Mesodermal cell (in vitro differentiated cells): ENCODE data around the gene MAPK10.
A peak's percentile ranks its signal among the peaks of the same experiment; 100 is the strongest.

Experiments
- H3K27ac ChIP-seq: 2 replicates; pipeline ENCODE4 v1.7.0; 2013; ENCODE audit warnings: mild to moderate bottlenecking, low read depth, low read length, moderate library complexity; ENCODE audit not compliant: severe bottlenecking
- H3K36me3 ChIP-seq: 2 replicates; pipeline ENCODE4 v1.7.1; 2013; ENCODE audit warnings: mild to moderate bottlenecking, low read length, moderate library complexity; ENCODE audit not compliant: control insufficient read depth, insufficient read depth
- H3K4me1 ChIP-seq: one replicate; pipeline ENCODE4 v1.7.1; 2013; ENCODE audit warnings: mild to moderate bottlenecking, low read length; ENCODE audit not compliant: insufficient read depth, control insufficient read depth, poor library complexity, severe bottlenecking
- H3K4me3 ChIP-seq: 2 replicates; pipeline ENCODE4 v1.7.0; 2013; ENCODE audit warnings: low read length, control low read depth, mild to moderate bottlenecking; ENCODE audit not compliant: insufficient read depth, poor library complexity, severe bottlenecking; ENCODE audit errors: extremely low read depth
- H3K9me3 ChIP-seq: 2 replicates; pipeline ENCODE4 v1.7.1; 2013; ENCODE audit warnings: mild to moderate bottlenecking, low read length, moderate library complexity; ENCODE audit not compliant: control insufficient read depth
- WGBS, 2 experiments: methylation state at CpG; one replicate each; pipeline ENCODE4 v1.1.5; 2013; ENCODE audit warnings: missing lambda C conversion rate in 2 of 2; ENCODE audit not compliant: insufficient coverage in 2 of 2; 5-methylcytosine and 5-hydroxymethylcytosine counted together

MAPK10 gene

GRCh38 chr4:86313656-86314055, 46.2 kb downstream of the MAPK10 start:
- Histone ChIP-seq H3K4me3 (no peak overlapping the region), H3K9me3 (no peaks in the 10 kb centered on the region), H3K36me3 (no peaks in the 10 kb centered on the region), H3K27ac (no peak overlapping the region), H3K4me1 (no peaks in the 10 kb centered on the region)
- WGBS, 2 experiments: no CpG with 5 or more reads among the region's 1 CpG

GRCh38 chr4:86307432-86307831, 52.4 kb downstream of the MAPK10 start:
- Histone ChIP-seq H3K27ac (no peak overlapping the region), H3K9me3 (peaks cover 16% of the 10 kb centered on the region), H3K36me3 (no peaks in the 10 kb centered on the region), H3K4me3 (no peak overlapping the region), H3K4me1 (no peaks in the 10 kb centered on the region)

GRCh38 chr4:86306816-86307215, 53.0 kb downstream of the MAPK10 start:
- H3K4me3 ChIP-seq: no peak overlapping the region
- no peaks in the 10 kb centered on the region for H3K4me1 ChIP-seq
- H3K36me3 ChIP-seq: no peaks in the 10 kb centered on the region
- H3K27ac ChIP-seq: no peak overlapping the region
- 88 to 97% methylated on average over 1 to 3 of the region's 3 CpGs for WGBS, 2 experiments
- peaks cover 16% of the 10 kb centered on the region for H3K9me3 ChIP-seq

GRCh38 chr4:86302830-86303229, 57.0 kb downstream of the MAPK10 start:
- H3K9me3 ChIP-seq: peaks cover 16% of the 10 kb centered on the region
- H3K36me3 ChIP-seq: no peaks in the 10 kb centered on the region
- 89 to 90% methylated on average over 2 of the region's 2 CpGs for WGBS, 2 experiments
- H3K4me1 ChIP-seq: no peaks in the 10 kb centered on the region
- no peak overlapping the region for H3K4me3 ChIP-seq
- H3K27ac ChIP-seq: peak overlapping the region; percentile 71

- WGBS, 2 experiments: 17 to 73% methylated on average over 1 to 2 of the region's 4 CpGs
- Histone ChIP-seq H3K36me3 (no peaks in the 10 kb centered on the region), H3K4me3 (no peak overlapping the region), H3K4me1 (no peaks in the 10 kb centered on the region), H3K27ac (peak overlapping the region; percentile 71), H3K9me3 (peaks cover 16% of the 10 kb centered on the region)
Measured at GRCh38 chr4:86302251-86302650, 57.6 kb downstream of the MAPK10 start.

DNA sequence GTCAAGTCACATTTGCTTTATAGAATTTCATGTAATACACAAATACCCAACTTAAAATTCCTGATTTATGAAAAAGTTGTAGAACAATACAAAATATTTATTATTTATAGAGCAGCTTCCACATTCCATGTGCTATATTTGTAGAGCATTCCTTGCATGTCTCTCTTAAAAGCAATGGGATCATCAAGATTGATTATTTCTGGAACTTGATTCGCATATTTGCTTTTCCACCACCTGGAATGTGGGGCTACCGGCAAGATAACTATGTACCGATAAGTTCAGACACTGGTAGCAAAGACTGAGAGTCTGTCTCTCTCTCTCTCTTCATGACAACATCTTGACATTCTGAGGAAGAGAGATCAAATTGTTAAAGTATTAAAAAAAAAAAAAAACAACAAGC, 59.3 kb downstream of the MAPK10 start:
- 88 to 100% methylated on average over 2 to 3 of the region's 3 CpGs for WGBS, 2 experiments
- H3K4me1 ChIP-seq: no peaks in the 10 kb centered on the region
- no peak overlapping the region for H3K27ac ChIP-seq
- no peak overlapping the region for H3K4me3 ChIP-seq
- H3K36me3 ChIP-seq: no peaks in the 10 kb centered on the region
- H3K9me3 ChIP-seq: peaks cover 16% of the 10 kb centered on the region

DNA sequence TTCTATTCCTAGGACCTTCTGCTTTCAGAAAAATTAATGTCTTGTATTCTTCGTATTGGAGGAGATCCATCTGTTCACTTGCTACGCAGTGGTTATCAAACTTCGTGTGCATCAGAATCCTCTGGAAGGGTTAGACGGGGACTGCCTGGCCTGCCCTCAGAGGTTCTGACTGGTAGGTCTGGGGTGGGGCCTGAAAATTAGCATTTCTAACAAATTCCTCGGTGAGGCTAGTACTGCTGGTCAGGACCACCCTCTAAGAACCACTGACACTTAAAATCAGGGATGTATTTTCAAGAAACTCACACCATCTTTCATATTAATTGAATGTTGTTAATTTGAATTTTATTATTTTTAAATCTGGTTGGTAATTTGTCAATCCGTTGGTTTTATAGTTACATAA, 63.0 kb downstream of the MAPK10 start:
- WGBS, 2 experiments: 72 to 86% methylated on average over 2 to 4 of the region's 6 CpGs
- Histone ChIP-seq H3K9me3 (no peaks in the 10 kb centered on the region), H3K27ac (no peak overlapping the region), H3K4me1 (no peaks in the 10 kb centered on the region), H3K36me3 (no peaks in the 10 kb centered on the region), H3K4me3 (no peak overlapping the region)

DNA sequence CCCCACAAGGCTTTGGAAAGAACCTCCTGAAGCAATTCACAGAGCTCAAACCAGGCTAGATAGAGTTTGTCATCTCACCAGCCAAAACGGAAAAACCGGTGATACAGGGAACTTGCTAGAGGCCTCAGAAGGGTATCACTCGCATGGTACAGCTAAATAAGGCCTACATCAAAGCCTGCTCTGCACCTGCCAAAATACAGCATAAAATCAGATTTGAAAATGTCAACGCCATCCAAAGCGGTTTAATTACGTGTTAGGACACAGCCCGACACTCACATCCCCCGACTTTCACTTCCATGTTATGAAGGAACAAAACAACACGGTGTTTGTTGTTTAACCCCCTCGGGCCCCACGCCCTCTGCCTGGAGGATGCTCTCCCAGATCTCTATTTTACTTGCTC, 65.0 kb downstream of the MAPK10 start:
- no peaks in the 10 kb centered on the region for H3K9me3 ChIP-seq
- H3K27ac ChIP-seq: no peak overlapping the region
- H3K36me3 ChIP-seq: no peaks in the 10 kb centered on the region
- H3K4me1 ChIP-seq: no peaks in the 10 kb centered on the region
- WGBS, 2 experiments: 96 to 97% methylated on average over 11 of the region's 11 CpGs
- no peak overlapping the region for H3K4me3 ChIP-seq

GRCh38 chr4:86291180-86291579, 68.7 kb downstream of the MAPK10 start:
- Histone ChIP-seq H3K36me3 (no peaks in the 10 kb centered on the region), H3K4me1 (no peaks in the 10 kb centered on the region), H3K9me3 (no peaks in the 10 kb centered on the region), H3K4me3 (no peak overlapping the region), H3K27ac (no peak overlapping the region)
- WGBS, 2 experiments: no CpG with 5 or more reads among the region's 2 CpGs

DNA sequence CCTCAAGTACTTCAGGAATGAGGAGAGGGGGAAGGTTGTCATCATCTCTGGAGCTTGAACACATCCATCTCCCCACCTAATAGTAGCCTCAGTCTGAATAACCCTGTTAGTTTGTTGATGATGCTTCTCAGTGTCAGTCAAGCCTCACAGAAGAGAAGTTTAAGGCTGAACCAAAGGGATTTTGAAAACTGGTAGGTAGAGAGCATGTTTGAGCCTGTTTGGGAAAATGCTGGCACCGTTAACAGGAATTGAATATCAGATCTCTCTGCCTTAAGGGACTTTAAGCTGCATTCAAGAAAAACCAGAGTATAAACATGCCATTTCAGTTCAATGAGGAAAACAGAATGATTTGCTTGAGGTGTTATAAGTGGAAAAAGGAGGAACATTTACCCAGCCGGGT, 73.1 kb downstream of the MAPK10 start:
- no peaks in the 10 kb centered on the region for H3K4me1 ChIP-seq
- no peak overlapping the region for H3K4me3 ChIP-seq
- no peak overlapping the region for H3K27ac ChIP-seq
- 86 to 100% methylated on average over 1 of the region's 2 CpGs for WGBS, 2 experiments
- no peaks in the 10 kb centered on the region for H3K9me3 ChIP-seq
- H3K36me3 ChIP-seq: no peaks in the 10 kb centered on the region

DNA sequence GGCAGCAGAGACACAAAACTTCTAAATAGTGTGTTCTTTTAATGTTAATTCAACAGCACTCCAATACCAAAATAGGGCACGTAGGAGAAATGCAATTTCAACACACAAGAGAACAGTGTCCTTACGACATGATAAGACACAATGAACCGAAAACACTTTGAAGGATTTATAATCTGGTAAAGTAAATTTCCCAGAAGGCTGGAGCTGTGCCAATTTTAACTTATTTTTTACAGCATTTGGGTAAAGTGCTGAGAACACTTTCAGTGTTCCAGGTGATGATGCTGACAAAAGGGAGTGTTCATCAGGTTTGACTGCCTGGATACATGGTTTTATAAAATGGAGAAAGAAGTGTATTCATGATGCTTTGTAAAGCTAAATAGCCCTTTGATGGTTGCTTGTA, 76.5 kb downstream of the MAPK10 start:
- H3K9me3 ChIP-seq: no peaks in the 10 kb centered on the region
- no peak overlapping the region for H3K27ac ChIP-seq
- WGBS, 2 experiments: 83% methylated on average over 1 of the region's 3 CpGs
- no peaks in the 10 kb centered on the region for H3K4me1 ChIP-seq
- H3K36me3 ChIP-seq: no peaks in the 10 kb centered on the region
- no peak overlapping the region for H3K4me3 ChIP-seq

- H3K4me1 ChIP-seq: no peaks in the 10 kb centered on the region
- WGBS, 2 experiments: no CpG with 5 or more reads among the region's 2 CpGs
- H3K9me3 ChIP-seq: no peaks in the 10 kb centered on the region
- no peaks in the 10 kb centered on the region for H3K36me3 ChIP-seq
- no peak overlapping the region for H3K27ac ChIP-seq
- H3K4me3 ChIP-seq: no peak overlapping the region
Measured at GRCh38 chr4:86280246-86280645, 79.6 kb downstream of the MAPK10 start.
